Tibial nerve (tissue), 4 donors: ENCODE results near the gene CHAC2.

ENCODE experiments used
- EP300 ChIP-seq, 2 donors: sonication (generic); formaldehyde crosslinking; IDR thresholded peaks; one replicate each; pipeline ENCODE4 v1.6.1; 2017; ENCODE audit warnings: antibody characterized with exemption in 2 of 2, mild to moderate bottlenecking in 1 of 2
- POLR2A ChIP-seq, 2 donors: fragments of 450-650 bp; IDR thresholded peaks; one replicate each; pipeline ENCODE4 v1.6.1; 2017; ENCODE audit warnings: antibody characterized with exemption in 2 of 2, mild to moderate bottlenecking in 2 of 2, moderate library complexity in 2 of 2
- TF ChIP-seq, protein P1 (sequence below), 5 experiments: fragments of 200-600 bp in 3 of 5; fragments of 450-650 bp in 2 of 5; sonication (generic) in 3 of 5; IDR thresholded peaks; one replicate each; pipeline ENCODE4 v1.5.1; 2016 to 2019; ENCODE audit warnings: antibody characterized with exemption in 5 of 5, mild to moderate bottlenecking in 3 of 5, moderate library complexity in 2 of 5

DNA sequence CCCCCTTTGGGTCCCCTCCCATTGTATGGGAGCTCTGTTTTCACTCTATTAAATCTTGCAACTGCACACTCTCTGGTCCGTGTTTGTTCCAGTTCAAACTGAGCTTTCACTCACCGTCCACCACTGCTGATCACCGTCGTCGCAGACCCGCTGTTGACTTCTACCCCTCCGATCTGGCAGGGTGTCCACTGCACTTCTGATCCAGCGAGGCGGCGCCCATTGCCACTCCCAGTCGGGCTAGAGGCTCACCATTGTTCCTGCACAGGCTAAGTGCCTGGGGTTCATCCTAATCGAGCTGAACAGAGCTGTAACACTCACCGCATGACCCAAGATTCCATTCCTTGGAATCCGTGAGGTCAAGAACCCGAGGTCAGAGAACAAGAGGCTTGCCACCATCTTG lies 11.0 kb upstream of the CHAC2 start:
- TF ChIP-seq, protein P1, sequence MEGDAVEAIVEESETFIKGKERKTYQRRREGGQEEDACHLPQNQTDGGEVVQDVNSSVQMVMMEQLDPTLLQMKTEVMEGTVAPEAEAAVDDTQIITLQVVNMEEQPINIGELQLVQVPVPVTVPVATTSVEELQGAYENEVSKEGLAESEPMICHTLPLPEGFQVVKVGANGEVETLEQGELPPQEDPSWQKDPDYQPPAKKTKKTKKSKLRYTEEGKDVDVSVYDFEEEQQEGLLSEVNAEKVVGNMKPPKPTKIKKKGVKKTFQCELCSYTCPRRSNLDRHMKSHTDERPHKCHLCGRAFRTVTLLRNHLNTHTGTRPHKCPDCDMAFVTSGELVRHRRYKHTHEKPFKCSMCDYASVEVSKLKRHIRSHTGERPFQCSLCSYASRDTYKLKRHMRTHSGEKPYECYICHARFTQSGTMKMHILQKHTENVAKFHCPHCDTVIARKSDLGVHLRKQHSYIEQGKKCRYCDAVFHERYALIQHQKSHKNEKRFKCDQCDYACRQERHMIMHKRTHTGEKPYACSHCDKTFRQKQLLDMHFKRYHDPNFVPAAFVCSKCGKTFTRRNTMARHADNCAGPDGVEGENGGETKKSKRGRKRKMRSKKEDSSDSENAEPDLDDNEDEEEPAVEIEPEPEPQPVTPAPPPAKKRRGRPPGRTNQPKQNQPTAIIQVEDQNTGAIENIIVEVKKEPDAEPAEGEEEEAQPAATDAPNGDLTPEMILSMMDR (IDR thresholded peaks at IDR 0.05): no peak
- TF ChIP-seq POLR2A (IDR thresholded peaks at IDR 0.05): no peak
- TF ChIP-seq EP300 (IDR thresholded peaks at IDR 0.05): no peak
